Psoas muscle (tissue), 8 donors: ENCODE measurements around the gene MSMB. TPM values are rescaled to one million over a fixed set of nuclear protein-coding genes. Genes with fewer than 3 reads are reported as not detected.
"Not testable (repeated sequence)": the region's sequence is repeated elsewhere in the genome, so short reads cannot be mapped to it uniquely, and the experiment has no call there.

ENCODE experiments used
- ATAC-seq, 4 donors: fragments of 200-7000 bp; cut with Tn5 transposase; one replicate each; pipeline ENCODE4 v1.9.1; 2020; ENCODE audit warnings: moderate library complexity in 3 of 4, mild to moderate bottlenecking in 2 of 4
- DNase-seq, 2 donors: peaks; one replicate each; pipeline ENCODE4 v3.0.0-alpha.2; 2020
- H3K27ac ChIP-seq: fragments of 200-600 bp; one replicate; pipeline ENCODE4 v1.8.0; 2022
- H3K27me3 ChIP-seq, 3 donors: fragments of 200-600 bp in 1 of 3; one replicate each; pipeline versions ENCODE4 v1.6.1 to v1.8.0; 2013 to 2022; ENCODE audit warnings: low read length in 2 of 3, mild to moderate bottlenecking in 2 of 3, moderate library complexity in 1 of 3; ENCODE audit not compliant: insufficient read depth in 3 of 3
- H3K36me3 ChIP-seq, 2 donors: fragments of 200-600 bp in 1 of 2; one replicate each; pipeline versions ENCODE4 v1.6.1 to v1.8.0; 2013 to 2022; ENCODE audit warnings: low read depth in 1 of 2, mild to moderate bottlenecking in 1 of 2, moderate library complexity in 1 of 2; ENCODE audit not compliant: insufficient read depth in 1 of 2
- H3K4me1 ChIP-seq: fragments of 200-600 bp; one replicate; pipeline ENCODE4 v1.8.0; 2022
- H3K4me3 ChIP-seq: fragments of 200-600 bp; one replicate; pipeline ENCODE4 v1.8.0; 2022; ENCODE audit warnings: mild to moderate bottlenecking
- H3K9me3 ChIP-seq: fragments of 200-600 bp; one replicate; pipeline ENCODE4 v1.8.0; 2022
- CTCF ChIP-seq: fragments of 200-600 bp; IDR thresholded peaks from one replicate; pipeline ENCODE4 v1.8.0; 2022; ENCODE audit warnings: antibody characterized with exemption
- WGBS, 3 donors: extraction: QIAGEN DNeasy Blood & Tissue Kit; methylation state at CpG; one replicate each; pipeline versions ENCODE4 v1.1.6 to v1.1.7; 2013; 5-methylcytosine and 5-hydroxymethylcytosine counted together
- intact Hi-C, 2 donors: fragments of 100-400 bp; cut with DNase I; formaldehyde crosslinking; loops; one replicate each; pipeline versions ENCODE4 v1.11.0 to v1.14.2; 2022
- polyA plus RNA-seq, 3 donors: library from polyadenylated mRNA; stranded (reverse); fragments of 200-250 nt; gene quantifications; one replicate each; pipeline ENCODE4 v1.2.3, GENCODE V29; 2013
- total RNA-seq, 4 donors: library from RNA; stranded (reverse); fragmentation: NEBNext Ultra II Directional in 2 of 4; extraction: Animal tissue kit (Norgen Biotek cat#: 25700) in 2 of 4; gene quantifications; one replicate each; pipeline versions ENCODE4 v1.2.1 to v1.2.4, GENCODE V29; 2021 to 2023
- donor health status: healthy with polysubstance abuse.
- donor health status: DM: no; HTN: no; CAD: no; lungs with moderate emphysema.
- donor health status: Bipolar disorder and iron deficiency.
- donor health status: healthy.
- donor health status: DM: yes; HTN: yes; CAD: no.
- donor health status: DM: no; HTN: no; CAD: no.
- donor health status: DM: no; HTN: no; CAD: no.
- donor health status: DM: yes; HTN: yes; CAD: no.

The MSMB gene
- total and polyA plus RNA-seq, 7 donors, result not detected

GRCh38 chr10:46006219-46006618 is 39.9 kb downstream of the MSMB start:
- Histone ChIP-seq H3K4me3 (no peak overlapping the region), H3K27ac (no peak overlapping the region), H3K36me3 (peaks cover 13 to 97% of the 10 kb centered on the region in 2 donors), H3K27me3 (no peaks in the 10 kb centered on the region), H3K4me1 (no peaks in the 10 kb centered on the region), H3K9me3 (no peaks in the 10 kb centered on the region)
- TF ChIP-seq CTCF, result no peak
- no peak for DNase-seq
- intact Hi-C loops, result no loop called here
- no peak for ATAC-seq
- WGBS, 3 donors, result 71 to 85% (median 84%) methylated on average over 3 of the region's 3 CpGs

GRCh38 chr10:46005383-46005782 is 40.7 kb downstream of the MSMB start:
- no peaks in the 10 kb centered on the region for H3K9me3 ChIP-seq
- no peak for TF ChIP-seq CTCF
- peaks cover 16 to 97% of the 10 kb centered on the region in 2 donors for H3K36me3 ChIP-seq
- H3K27ac ChIP-seq, result no peak overlapping the region
- no peaks in the 10 kb centered on the region for H3K27me3 ChIP-seq
- DNase-seq (no peak), ATAC-seq (no peak)
- 83 to 91% (median 86%) methylated on average over 4 of the region's 4 CpGs for WGBS, 3 donors
- no peak overlapping the region for H3K4me3 ChIP-seq
- intact Hi-C loops, result no loop called here
- no peaks in the 10 kb centered on the region for H3K4me1 ChIP-seq

GRCh38 chr10:46004963-46005362 is 41.1 kb downstream of the MSMB start:
- TF ChIP-seq CTCF, result no peak
- intact Hi-C loops, result no loop called here

GRCh38 chr10:46002916-46003693 is 43.0 kb downstream of the MSMB start:
- peak; percentile 46 to 78 (median 60) for ATAC-seq
- H3K27me3 ChIP-seq, result no peaks in the 10 kb centered on the region
- H3K4me3 ChIP-seq, result no peak overlapping the region
- H3K36me3 ChIP-seq, result peaks cover 16 to 96% of the 10 kb centered on the region in 2 donors
- WGBS, 3 donors, result 73 to 87% (median 83%) methylated on average over 9 of the region's 9 CpGs
- H3K27ac ChIP-seq, result no peak overlapping the region
- DNase-seq, result no peak
- H3K9me3 ChIP-seq, result no peaks in the 10 kb centered on the region
- TF ChIP-seq CTCF, result no peak
- H3K4me1 ChIP-seq, result no peaks in the 10 kb centered on the region
- intact Hi-C loops, result no loop called here

More at GRCh38 chr10:46004963-46005362, 41.1 kb downstream of the MSMB start:
- no peak overlapping the region for H3K27ac ChIP-seq
- peaks cover 16 to 97% of the 10 kb centered on the region in 2 donors for H3K36me3 ChIP-seq
- WGBS, 3 donors, result 89 to 93% (median 91%) methylated on average over 2 of the region's 2 CpGs
- no peaks in the 10 kb centered on the region for H3K27me3 ChIP-seq
- DNase-seq (no peak), ATAC-seq (no peak)
- H3K4me1 ChIP-seq, result no peaks in the 10 kb centered on the region
- no peaks in the 10 kb centered on the region for H3K9me3 ChIP-seq
- no peak overlapping the region for H3K4me3 ChIP-seq

- intact Hi-C loops, DNase-seq, H3K4me3 ChIP-seq, H3K27ac ChIP-seq, ATAC-seq, H3K9me3 ChIP-seq, H3K27me3 ChIP-seq, H3K4me1 ChIP-seq: not testable (repeated sequence)
- WGBS, 3 donors, result 87 to 94% (median 92%) methylated on average over 7 of the region's 7 CpGs
- peaks cover 16 to 96% of the 10 kb centered on the region in 2 donors for H3K36me3 ChIP-seq
Measured at GRCh38 chr10:46002189-46002687, 43.8 kb downstream of the MSMB start.
